ENCODE results near the gene UQCRC1.

DNA sequence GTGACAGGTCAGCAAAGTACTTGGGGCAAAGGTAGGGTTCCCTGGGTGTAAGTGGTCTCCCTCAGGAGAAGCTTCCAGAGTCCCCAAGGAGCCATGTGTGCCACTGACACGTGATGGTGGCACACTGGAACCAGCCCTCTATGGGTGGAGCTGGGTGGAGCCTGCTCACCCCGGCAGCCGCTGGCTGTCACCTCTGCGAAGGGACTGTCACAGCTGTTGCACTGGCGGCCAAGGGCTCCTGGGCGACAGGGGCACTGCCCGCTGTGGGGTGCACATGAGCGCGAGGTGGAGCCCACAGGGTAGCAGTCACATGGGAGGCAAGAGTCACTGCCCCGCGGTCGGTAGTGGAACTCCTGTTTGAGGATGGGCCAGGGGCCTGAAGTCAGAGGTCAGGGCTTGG lies 41.3 kb upstream of the UQCRC1 start:
- TF ChIP-seq, protein P1, sequence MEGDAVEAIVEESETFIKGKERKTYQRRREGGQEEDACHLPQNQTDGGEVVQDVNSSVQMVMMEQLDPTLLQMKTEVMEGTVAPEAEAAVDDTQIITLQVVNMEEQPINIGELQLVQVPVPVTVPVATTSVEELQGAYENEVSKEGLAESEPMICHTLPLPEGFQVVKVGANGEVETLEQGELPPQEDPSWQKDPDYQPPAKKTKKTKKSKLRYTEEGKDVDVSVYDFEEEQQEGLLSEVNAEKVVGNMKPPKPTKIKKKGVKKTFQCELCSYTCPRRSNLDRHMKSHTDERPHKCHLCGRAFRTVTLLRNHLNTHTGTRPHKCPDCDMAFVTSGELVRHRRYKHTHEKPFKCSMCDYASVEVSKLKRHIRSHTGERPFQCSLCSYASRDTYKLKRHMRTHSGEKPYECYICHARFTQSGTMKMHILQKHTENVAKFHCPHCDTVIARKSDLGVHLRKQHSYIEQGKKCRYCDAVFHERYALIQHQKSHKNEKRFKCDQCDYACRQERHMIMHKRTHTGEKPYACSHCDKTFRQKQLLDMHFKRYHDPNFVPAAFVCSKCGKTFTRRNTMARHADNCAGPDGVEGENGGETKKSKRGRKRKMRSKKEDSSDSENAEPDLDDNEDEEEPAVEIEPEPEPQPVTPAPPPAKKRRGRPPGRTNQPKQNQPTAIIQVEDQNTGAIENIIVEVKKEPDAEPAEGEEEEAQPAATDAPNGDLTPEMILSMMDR (IDR thresholded peaks at IDR 0.05) = no peak
- TF ChIP-seq POLR2A (IDR thresholded peaks at IDR 0.05) = no peak
